ENCODE data around the gene TBC1D10B. TPM values are rescaled to one million over a fixed set of nuclear protein-coding genes. Genes with fewer than 3 reads are reported as not detected.

The TBC1D10B gene
- total and polyA plus RNA-seq, 8 donors: 29.5 to 43.7 (median 34.4) TPM

DNA sequence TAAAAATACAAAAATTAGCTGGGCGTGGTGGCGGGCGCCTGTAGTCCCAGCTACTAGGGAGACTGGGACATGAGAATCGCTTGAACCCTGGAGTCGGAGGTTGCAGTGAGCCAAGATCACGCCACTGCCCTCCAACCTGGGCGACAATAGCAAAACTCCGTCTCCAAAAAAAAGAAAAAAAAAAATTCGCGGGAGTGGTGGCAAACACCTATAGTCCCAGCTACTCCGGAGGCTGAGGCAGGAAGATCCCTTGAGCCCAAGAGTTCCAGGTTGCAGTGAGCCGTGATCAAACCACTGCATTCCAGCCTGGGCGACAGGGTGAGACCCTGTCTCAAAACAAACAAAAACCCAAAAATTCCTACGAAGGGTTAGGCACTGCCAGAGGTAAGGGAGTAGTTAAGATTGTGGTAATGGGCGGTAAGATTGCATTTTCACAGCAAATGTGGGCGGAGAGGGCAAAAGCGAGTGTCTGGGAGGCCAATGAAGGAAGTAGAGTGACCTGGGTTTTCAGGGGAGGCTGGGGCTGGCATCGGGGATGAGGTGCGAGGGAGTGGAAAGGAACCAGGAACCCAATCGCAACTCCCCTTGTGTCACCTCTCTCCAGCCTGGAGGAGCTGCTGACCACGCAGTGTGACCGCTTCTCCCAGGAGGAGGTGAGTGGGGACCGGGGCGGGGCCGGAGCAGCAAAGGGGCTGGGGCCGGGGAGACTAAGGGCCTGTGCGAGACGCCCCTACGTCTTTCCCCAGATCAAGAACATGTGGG lies 6.9 kb upstream of the TBC1D10B start:
- intact Hi-C loops (cut with DNase I): no loop called here
- Histone ChIP-seq H3K4me1 (peaks cover 4 to 33% of the 10 kb centered on the region in 2 donors), H3K36me3 (no peaks in the 10 kb centered on the region), H3K4me3 (peak overlapping the region; percentile 45 to 69), H3K9me3 (no peaks in the 10 kb centered on the region), H3K27ac (peak overlapping the region; percentile 99 to 100), H3K27me3 (no peaks in the 10 kb centered on the region)
- ATAC-seq: no peak
- TF ChIP-seq, protein P1, sequence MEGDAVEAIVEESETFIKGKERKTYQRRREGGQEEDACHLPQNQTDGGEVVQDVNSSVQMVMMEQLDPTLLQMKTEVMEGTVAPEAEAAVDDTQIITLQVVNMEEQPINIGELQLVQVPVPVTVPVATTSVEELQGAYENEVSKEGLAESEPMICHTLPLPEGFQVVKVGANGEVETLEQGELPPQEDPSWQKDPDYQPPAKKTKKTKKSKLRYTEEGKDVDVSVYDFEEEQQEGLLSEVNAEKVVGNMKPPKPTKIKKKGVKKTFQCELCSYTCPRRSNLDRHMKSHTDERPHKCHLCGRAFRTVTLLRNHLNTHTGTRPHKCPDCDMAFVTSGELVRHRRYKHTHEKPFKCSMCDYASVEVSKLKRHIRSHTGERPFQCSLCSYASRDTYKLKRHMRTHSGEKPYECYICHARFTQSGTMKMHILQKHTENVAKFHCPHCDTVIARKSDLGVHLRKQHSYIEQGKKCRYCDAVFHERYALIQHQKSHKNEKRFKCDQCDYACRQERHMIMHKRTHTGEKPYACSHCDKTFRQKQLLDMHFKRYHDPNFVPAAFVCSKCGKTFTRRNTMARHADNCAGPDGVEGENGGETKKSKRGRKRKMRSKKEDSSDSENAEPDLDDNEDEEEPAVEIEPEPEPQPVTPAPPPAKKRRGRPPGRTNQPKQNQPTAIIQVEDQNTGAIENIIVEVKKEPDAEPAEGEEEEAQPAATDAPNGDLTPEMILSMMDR (IDR thresholded peaks at IDR 0.05): no peak
- no peak for DNase-seq

DNA sequence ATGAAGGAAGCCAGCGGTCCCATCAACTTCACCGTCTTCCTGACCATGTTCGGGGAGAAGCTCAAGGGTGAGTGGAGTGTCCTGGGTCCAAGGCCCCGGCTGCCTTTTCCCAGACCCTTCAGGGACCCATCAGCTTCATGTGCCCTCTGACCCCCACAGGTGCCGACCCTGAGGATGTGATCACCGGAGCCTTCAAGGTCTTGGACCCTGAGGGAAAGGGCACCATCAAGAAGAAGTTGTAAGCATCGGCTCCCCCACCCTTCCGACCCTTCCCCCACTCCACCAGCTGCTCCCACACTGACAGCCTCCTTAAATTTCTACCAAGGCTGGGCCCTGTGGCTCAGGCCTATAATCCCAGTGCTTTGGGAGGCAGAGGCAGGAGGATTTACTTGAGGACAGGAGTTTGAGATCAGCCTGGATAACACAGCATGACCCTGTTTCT lies 6.2 kb upstream of the TBC1D10B start:
- no peaks in the 10 kb centered on the region for H3K36me3 ChIP-seq
- no peaks in the 10 kb centered on the region for H3K9me3 ChIP-seq
- ATAC-seq (no peak), DNase-seq (no peak)
- peaks cover 4 to 33% of the 10 kb centered on the region in 2 donors for H3K4me1 ChIP-seq
- intact Hi-C loops (cut with DNase I): no loop called here
- peak overlapping the region in 1 of 2 donors; percentile 100 for H3K27ac ChIP-seq
- no peaks in the 10 kb centered on the region for H3K27me3 ChIP-seq
- H3K4me3 ChIP-seq: no peak overlapping the region
- TF ChIP-seq, protein P1 (IDR thresholded peaks at IDR 0.05): no peak

DNA sequence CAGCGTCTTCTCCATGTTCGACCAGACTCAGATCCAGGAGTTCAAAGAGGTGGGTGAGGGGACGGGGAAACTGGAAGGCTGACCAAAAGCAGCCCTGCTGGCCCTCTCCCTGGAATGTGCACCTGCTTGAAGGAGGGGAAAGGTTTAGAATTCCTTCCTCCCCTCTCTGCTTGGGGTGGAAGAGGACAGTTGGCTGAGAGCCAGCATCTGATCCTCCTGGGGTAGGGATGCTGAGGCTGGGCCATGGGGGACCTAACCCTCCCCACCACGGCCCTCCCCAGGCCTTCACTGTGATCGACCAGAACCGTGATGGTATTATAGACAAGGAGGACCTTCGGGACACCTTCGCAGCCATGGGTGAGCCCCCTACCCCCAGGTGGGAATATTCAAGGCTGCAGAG lies 5.6 kb upstream of the TBC1D10B start:
- no peak for ATAC-seq
- no peaks in the 10 kb centered on the region for H3K9me3 ChIP-seq
- H3K4me1 ChIP-seq: peaks cover 4 to 32% of the 10 kb centered on the region in 2 donors
- H3K4me3 ChIP-seq: no peak overlapping the region
- TF ChIP-seq, protein P1 (IDR thresholded peaks at IDR 0.05): no peak
- DNase-seq: no peak
- no peaks in the 10 kb centered on the region for H3K36me3 ChIP-seq
- H3K27ac ChIP-seq: no peak overlapping the region
- intact Hi-C loops (cut with DNase I): no loop called here
- no peaks in the 10 kb centered on the region for H3K27me3 ChIP-seq

DNA sequence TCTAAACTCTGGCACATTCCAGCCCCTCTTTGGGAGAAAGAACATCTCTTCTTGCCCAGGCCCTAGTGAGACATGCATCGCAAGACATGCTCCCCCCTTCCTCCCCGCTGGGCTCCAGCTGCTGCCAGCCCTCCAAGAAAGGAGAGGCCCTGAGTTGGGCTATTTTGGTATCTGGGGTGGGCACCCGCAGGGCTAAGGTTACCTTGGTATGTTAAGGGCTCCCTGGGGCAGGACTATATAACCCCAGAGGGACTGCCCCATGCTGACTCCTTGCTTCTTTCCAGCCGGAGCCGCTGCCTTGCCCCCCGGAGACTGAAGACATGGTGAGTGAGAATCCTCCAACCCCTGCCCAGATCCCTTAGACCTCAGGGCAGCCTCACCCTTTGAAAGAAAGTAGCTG lies 4.2 kb upstream of the TBC1D10B start, which contains the start of gene MYL11:
MYL11 (plus strand) TSS at position 265 of the 400 bp plus-strand sequence; CDS start at position 321, 56 bp downstream.
- Histone ChIP-seq H3K9me3 (no peaks in the 10 kb centered on the region), H3K27ac (no peak within 1 kb of the TSS), H3K4me1 (peaks cover 4 to 31% of the 10 kb centered on the region in 2 donors), H3K36me3 (no peaks in the 10 kb centered on the region), H3K27me3 (no peaks in the 10 kb centered on the region), H3K4me3 (no peak within 1 kb of the TSS)
- TF ChIP-seq, protein P1 (IDR thresholded peaks at IDR 0.05): no peak
- intact Hi-C loops (cut with DNase I): no loop called here
- ATAC-seq (no peak), DNase-seq (no peak)

DNA sequence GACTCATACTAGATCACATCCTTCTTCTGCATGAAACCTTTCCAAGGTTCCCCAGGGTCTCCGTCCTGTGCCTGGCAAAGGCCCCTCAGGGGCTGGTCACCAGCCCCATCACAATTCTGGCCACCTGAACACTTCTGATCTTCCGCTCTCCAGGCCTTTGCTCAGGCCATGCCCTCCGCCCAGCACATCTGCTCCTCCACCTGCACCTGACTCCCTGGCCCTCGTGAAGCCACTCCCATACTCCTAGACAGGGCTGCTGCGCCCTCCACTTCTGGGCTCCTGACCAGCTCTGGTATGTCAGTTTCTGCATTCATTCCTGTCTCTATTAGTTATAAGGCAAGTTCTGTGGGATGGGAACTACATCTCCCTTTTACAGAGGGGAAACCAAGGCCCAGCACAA lies 2.4 kb upstream of the TBC1D10B start:
- Histone ChIP-seq H3K27me3 (no peaks in the 10 kb centered on the region), H3K4me1 (peaks cover 4 to 31% of the 10 kb centered on the region in 2 donors), H3K4me3 (no peak overlapping the region), H3K9me3 (no peaks in the 10 kb centered on the region), H3K27ac (no peak overlapping the region), H3K36me3 (no peaks in the 10 kb centered on the region)
- intact Hi-C loops (cut with DNase I): no loop called here
- ATAC-seq (no peak), DNase-seq (no peak)
- TF ChIP-seq, protein P1 (IDR thresholded peaks at IDR 0.05): no peak
